SU-DHL-6 (cell line): ENCODE data around the gene VENTX.
A peak's percentile ranks its signal among the peaks of the same experiment; 100 is the strongest.

Experiments used
- H2AFZ ChIP-seq: fragments of 200-600 bp; sonication (generic); 2 replicates; pipeline ENCODE4 v1.6.1; 2014; ENCODE audit warnings: low read depth, mild to moderate bottlenecking, moderate library complexity, mixed read lengths, antibody characterized with exemption, low read length; ENCODE audit not compliant: severe bottlenecking
- H3F3A ChIP-seq: fragments of 200-600 bp; shearing (Covaris generic); 2 replicates; pipeline ENCODE4 v1.6.0; 2016; ENCODE audit warnings: antibody characterized with exemption, mild to moderate bottlenecking; ENCODE audit not compliant: insufficient read depth
- H3K27ac ChIP-seq: fragments of 200-600 bp; sonication (generic); 2 replicates; pipeline ENCODE4 v1.5.1; 2016; ENCODE audit warnings: low read depth, mild to moderate bottlenecking, low read length, moderate library complexity, mixed read lengths
- H3K27me3 ChIP-seq: fragments of 200-600 bp; sonication (generic), shearing (Covaris generic); 2 replicates; pipeline ENCODE4 v1.6.0; 2014; ENCODE audit warnings: mild to moderate bottlenecking, low read length
- H3K36me3 ChIP-seq: fragments of 200-600 bp; sonication (generic); 2 replicates; pipeline ENCODE4 v1.6.1; 2014; ENCODE audit warnings: mild to moderate bottlenecking, low read length, mixed read lengths
- H3K4me2 ChIP-seq: fragments of 300-600, 200-600 bp; shearing (Covaris generic), sonication (generic); 2 replicates; pipeline ENCODE4 v1.6.0; 2014; ENCODE audit warnings: low read length, low read depth, mild to moderate bottlenecking; ENCODE audit not compliant: poor library complexity, severe bottlenecking
- H3K4me3 ChIP-seq: fragments of 200-600 bp; sonication (generic); 2 replicates; pipeline ENCODE4 v1.5.1; 2014; ENCODE audit warnings: antibody characterized with exemption, low read length, mild to moderate bottlenecking, mixed read lengths; ENCODE audit not compliant: insufficient read depth, poor library complexity, severe bottlenecking
- H3K79me2 ChIP-seq: fragments of 200-600 bp; sonication (generic); 2 replicates; pipeline ENCODE4 v1.6.1; 2014; ENCODE audit warnings: mild to moderate bottlenecking, low read length, moderate library complexity; ENCODE audit not compliant: insufficient read depth
- H3K9ac ChIP-seq: fragments of 200-600 bp; sonication (generic); 2 replicates; pipeline ENCODE4 v1.7.0; 2014; ENCODE audit warnings: mild to moderate bottlenecking, low read length
- H3K9me2 ChIP-seq: fragments of 200-600 bp; sonication (generic); replicated peaks from 2 replicates; pipeline ENCODE4 v1.6.1; 2014; ENCODE audit warnings: low read length; ENCODE audit not compliant: insufficient read depth
- H3K9me3 ChIP-seq: fragments of 200-600 bp; sonication (generic); 2 replicates; pipeline ENCODE4 v1.6.1; 2014; ENCODE audit warnings: low read length, mixed read lengths; ENCODE audit not compliant: insufficient read depth
- H4K20me1 ChIP-seq: fragments of 200-600 bp; sonication (generic); 2 replicates; pipeline ENCODE4 v1.6.1; 2014; ENCODE audit warnings: low read depth, mild to moderate bottlenecking, antibody characterized with exemption, low read length, moderate library complexity, mixed read lengths
- CTCF ChIP-seq: fragments of 200-600 bp; sonication (generic); IDR thresholded peaks from one replicate; pipeline ENCODE4 v1.5.1; 2017; ENCODE audit warnings: antibody characterized with exemption, mild to moderate bottlenecking, low read length, moderate library complexity; ENCODE audit not compliant: insufficient read depth, poor library complexity, severe bottlenecking
- EZH2phosphoT487 ChIP-seq: fragments of 200-600 bp; sonication (generic), shearing (Covaris generic); conservative IDR thresholded peaks from 2 replicates; pipeline ENCODE4 v1.6.1; 2018; ENCODE audit warnings: mild to moderate bottlenecking, antibody characterized with exemption, low read length, moderate library complexity, mixed read lengths

The VENTX gene

GRCh38 chr10:133239990-133240389 lies 2.3 kb downstream of the VENTX start:
- no peaks in the 10 kb centered on the region for H4K20me1 ChIP-seq
- H3K27me3 ChIP-seq: no peaks in the 10 kb centered on the region
- H3K4me3 ChIP-seq: no peak overlapping the region
- H3K27ac ChIP-seq: no peak overlapping the region
- no peaks in the 10 kb centered on the region for H3K36me3 ChIP-seq
- H3K9me3 ChIP-seq: no peaks in the 10 kb centered on the region
- no peak overlapping the region for H2AFZ ChIP-seq
- no peak for TF ChIP-seq EZH2phosphoT487
- TF ChIP-seq CTCF: no peak
- H3K79me2 ChIP-seq: no peaks in the 10 kb centered on the region
- H3K9ac ChIP-seq: no peak overlapping the region
- no peaks in the 10 kb centered on the region for H3K9me2 ChIP-seq
- no peaks in the 10 kb centered on the region for H3F3A ChIP-seq
- H3K4me2 ChIP-seq: no peak overlapping the region

- Histone ChIP-seq H3K9me3 (no peaks in the 10 kb centered on the region), H3K79me2 (no peaks in the 10 kb centered on the region), H3K27ac (no peak overlapping the region), H3K4me2 (peak overlapping the region; percentile 24), H3K27me3 (no peaks in the 10 kb centered on the region), H3K4me3 (no peak overlapping the region), H3K9ac (no peak overlapping the region), H3F3A (no peaks in the 10 kb centered on the region), H4K20me1 (no peaks in the 10 kb centered on the region), H2AFZ (no peak overlapping the region), H3K36me3 (no peaks in the 10 kb centered on the region), H3K9me2 (no peaks in the 10 kb centered on the region)
- TF ChIP-seq CTCF (no peak), EZH2phosphoT487 (no peak)
Observed at GRCh38 chr10:133241501-133242205, 4.0 kb downstream of the VENTX start.

- no peak overlapping the region for H3K27ac ChIP-seq
- H3K4me3 ChIP-seq: no peak overlapping the region
- H3K27me3 ChIP-seq: no peaks in the 10 kb centered on the region
- no peaks in the 10 kb centered on the region for H3K9me3 ChIP-seq
- no peaks in the 10 kb centered on the region for H3F3A ChIP-seq
- no peaks in the 10 kb centered on the region for H4K20me1 ChIP-seq
- H3K79me2 ChIP-seq: no peaks in the 10 kb centered on the region
- TF ChIP-seq CTCF: no peak
- no peak for TF ChIP-seq EZH2phosphoT487
- H3K9me2 ChIP-seq: no peaks in the 10 kb centered on the region
- no peak overlapping the region for H3K4me2 ChIP-seq
- H3K9ac ChIP-seq: no peak overlapping the region
- H3K36me3 ChIP-seq: no peaks in the 10 kb centered on the region
- no peak overlapping the region for H2AFZ ChIP-seq
Observed at GRCh38 chr10:133242611-133243356, 5.1 kb downstream of the VENTX start.
